Glutamatergic neuron (in vitro differentiated cells): ENCODE data around the gene ZBTB44. TPM values are rescaled to one million over a fixed set of nuclear protein-coding genes. Genes with fewer than 3 reads are reported as not detected.

Source experiments
- DNase-seq: peaks from one replicate; pipeline ENCODE4 v3.0.0; 2022
- H3K27ac Mint-ChIP-seq: one replicate; pipeline ENCODE4 v1.8.0; 2020; ENCODE audit warnings: mild to moderate bottlenecking, mixed read lengths, inconsistent platforms; ENCODE audit not compliant: unreplicated experiment
- H3K27me3 Mint-ChIP-seq: one replicate; pipeline ENCODE4 v1.8.0; 2020; ENCODE audit warnings: mild to moderate bottlenecking, moderate library complexity, mixed read lengths, inconsistent platforms; ENCODE audit not compliant: unreplicated experiment
- H3K36me3 Mint-ChIP-seq: one replicate; pipeline ENCODE4 v1.8.0; 2020; ENCODE audit warnings: mild to moderate bottlenecking, mixed read lengths, inconsistent platforms; ENCODE audit not compliant: unreplicated experiment
- H3K4me1 Mint-ChIP-seq: one replicate; pipeline ENCODE4 v1.8.0; 2020; ENCODE audit warnings: mild to moderate bottlenecking, low read depth, mixed read lengths, inconsistent platforms; ENCODE audit not compliant: unreplicated experiment
- H3K4me3 Mint-ChIP-seq: one replicate; pipeline ENCODE4 v1.8.0; 2020; ENCODE audit warnings: mild to moderate bottlenecking, mixed read lengths, inconsistent platforms; ENCODE audit not compliant: unreplicated experiment
- H3K9me3 Mint-ChIP-seq: one replicate; pipeline ENCODE4 v1.8.0; 2020; ENCODE audit warnings: mild to moderate bottlenecking, moderate library complexity, mixed read lengths, inconsistent platforms; ENCODE audit not compliant: unreplicated experiment
- total RNA-seq: library from RNA; stranded (reverse); fragmentation: NEBNext Ultra II Directional; extraction: Animal tissue kit (Norgen Biotek cat#: 25700); gene quantifications from one replicate; pipeline ENCODE4 v1.2.1, GENCODE V29; 2021; ENCODE audit not compliant: unreplicated experiment
- TF ChIP-seq, protein P1 (sequence below): fragments of 200-600 bp; sonication (generic); IDR thresholded peaks from one replicate; pipeline ENCODE4 v1.5.0; 2021; ENCODE audit not compliant: partially characterized antibody, unreplicated experiment

Gene ZBTB44
- total RNA-seq, 1 donor from 2014 or later = 23.3 TPM

GRCh38 chr11:130330101-130330684 is 15.5 kb upstream of the ZBTB44 start:
- Mint-ChIP-seq H3K27me3 (no peaks in the 10 kb centered on the region), H3K36me3 (peaks cover 6% of the 10 kb centered on the region), H3K27ac (no peak overlapping the region), H3K9me3 (peaks cover 3% of the 10 kb centered on the region), H3K4me1 (no peaks in the 10 kb centered on the region), H3K4me3 (no peak overlapping the region)
- no peak for DNase-seq
- TF ChIP-seq, protein P1, sequence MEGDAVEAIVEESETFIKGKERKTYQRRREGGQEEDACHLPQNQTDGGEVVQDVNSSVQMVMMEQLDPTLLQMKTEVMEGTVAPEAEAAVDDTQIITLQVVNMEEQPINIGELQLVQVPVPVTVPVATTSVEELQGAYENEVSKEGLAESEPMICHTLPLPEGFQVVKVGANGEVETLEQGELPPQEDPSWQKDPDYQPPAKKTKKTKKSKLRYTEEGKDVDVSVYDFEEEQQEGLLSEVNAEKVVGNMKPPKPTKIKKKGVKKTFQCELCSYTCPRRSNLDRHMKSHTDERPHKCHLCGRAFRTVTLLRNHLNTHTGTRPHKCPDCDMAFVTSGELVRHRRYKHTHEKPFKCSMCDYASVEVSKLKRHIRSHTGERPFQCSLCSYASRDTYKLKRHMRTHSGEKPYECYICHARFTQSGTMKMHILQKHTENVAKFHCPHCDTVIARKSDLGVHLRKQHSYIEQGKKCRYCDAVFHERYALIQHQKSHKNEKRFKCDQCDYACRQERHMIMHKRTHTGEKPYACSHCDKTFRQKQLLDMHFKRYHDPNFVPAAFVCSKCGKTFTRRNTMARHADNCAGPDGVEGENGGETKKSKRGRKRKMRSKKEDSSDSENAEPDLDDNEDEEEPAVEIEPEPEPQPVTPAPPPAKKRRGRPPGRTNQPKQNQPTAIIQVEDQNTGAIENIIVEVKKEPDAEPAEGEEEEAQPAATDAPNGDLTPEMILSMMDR = no peak

DNA sequence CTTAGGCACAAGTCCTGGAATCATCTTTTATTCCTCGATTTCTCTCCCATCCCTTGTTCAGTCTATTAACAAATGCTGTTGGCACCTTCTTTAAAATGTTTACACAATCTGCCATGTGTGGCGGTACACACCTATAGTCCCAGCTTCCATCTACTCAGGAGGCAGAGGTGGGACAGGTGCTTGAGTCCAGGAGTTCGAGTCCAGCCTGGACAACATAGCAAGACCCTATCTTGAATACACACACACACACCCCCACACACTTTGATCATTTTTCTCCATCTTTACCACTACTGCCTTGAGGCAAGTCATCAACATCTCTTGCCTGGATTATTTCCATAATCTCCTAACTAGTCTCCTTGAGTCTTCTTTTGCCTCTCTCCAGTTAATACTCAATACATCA is 13.7 kb upstream of the ZBTB44 start:
- TF ChIP-seq, protein P1 = no peak
- Mint-ChIP-seq H3K4me1 (no peaks in the 10 kb centered on the region), H3K36me3 (peaks cover 6% of the 10 kb centered on the region), H3K27me3 (no peaks in the 10 kb centered on the region), H3K9me3 (peaks cover 3% of the 10 kb centered on the region), H3K27ac (no peak overlapping the region), H3K4me3 (no peak overlapping the region)
- no peak for DNase-seq

DNA sequence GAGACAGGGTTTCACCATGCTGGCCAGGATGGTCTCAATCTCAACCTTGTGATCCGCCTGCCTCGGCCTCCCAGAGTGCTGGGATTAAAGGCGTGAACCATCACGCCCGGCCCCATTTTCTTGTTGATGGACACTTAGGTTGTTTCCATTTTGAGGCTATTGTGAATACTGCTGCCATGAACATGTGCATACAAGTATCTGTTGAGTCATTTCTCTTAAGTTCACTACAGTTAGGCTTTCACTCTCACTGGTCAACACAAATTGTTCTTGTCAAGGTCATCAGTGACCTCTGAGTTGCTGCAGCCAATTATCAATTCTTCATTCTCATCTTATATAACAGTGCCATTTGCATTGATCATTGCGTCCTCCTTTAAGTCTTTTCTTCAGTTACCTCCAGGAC is 13.0 kb upstream of the ZBTB44 start:
- TF ChIP-seq, protein P1 = no peak
- Mint-ChIP-seq H3K36me3 (peaks cover 6% of the 10 kb centered on the region), H3K27me3 (no peaks in the 10 kb centered on the region), H3K27ac (no peak overlapping the region), H3K4me1 (no peaks in the 10 kb centered on the region), H3K4me3 (no peak overlapping the region), H3K9me3 (peaks cover 3% of the 10 kb centered on the region)
- DNase-seq = no peak

DNA sequence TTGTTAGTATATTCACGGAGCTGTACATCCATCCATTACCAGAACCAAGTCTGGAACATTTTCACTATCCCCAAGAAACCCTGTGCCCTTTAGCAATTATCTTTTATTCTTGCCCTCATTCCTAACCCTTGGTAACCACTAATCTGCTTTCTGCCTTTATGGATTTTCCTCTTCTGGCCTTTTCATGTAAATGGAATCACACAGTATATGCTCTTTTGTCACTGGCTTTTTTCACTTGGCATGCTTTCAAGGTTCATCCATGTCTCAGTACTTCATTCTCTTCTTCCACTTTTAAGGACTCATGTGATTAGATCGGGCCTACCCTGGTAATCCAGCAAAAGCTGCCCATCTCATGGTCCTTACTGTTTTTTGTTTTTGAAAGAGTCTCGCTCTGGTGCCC is 11.0 kb upstream of the ZBTB44 start:
- Mint-ChIP-seq H3K4me1 (no peaks in the 10 kb centered on the region), H3K4me3 (no peak overlapping the region), H3K9me3 (peaks cover 3% of the 10 kb centered on the region), H3K36me3 (peaks cover 18% of the 10 kb centered on the region), H3K27me3 (no peaks in the 10 kb centered on the region), H3K27ac (no peak overlapping the region)
- TF ChIP-seq, protein P1 = no peak
- DNase-seq = no peak

- TF ChIP-seq, protein P1 = no peak
- no peak for DNase-seq
- no peak overlapping the region for H3K4me3 Mint-ChIP-seq
- H3K27me3 Mint-ChIP-seq = no peaks in the 10 kb centered on the region
- no peaks in the 10 kb centered on the region for H3K4me1 Mint-ChIP-seq
- peaks cover 3% of the 10 kb centered on the region for H3K9me3 Mint-ChIP-seq
- H3K27ac Mint-ChIP-seq = no peak overlapping the region
- peaks cover 25% of the 10 kb centered on the region for H3K36me3 Mint-ChIP-seq
Measured at GRCh38 chr11:130323452-130324450, 9.0 kb upstream of the ZBTB44 start.
